ENCODE results near the gene LONRF3.

The LONRF3 gene

DNA sequence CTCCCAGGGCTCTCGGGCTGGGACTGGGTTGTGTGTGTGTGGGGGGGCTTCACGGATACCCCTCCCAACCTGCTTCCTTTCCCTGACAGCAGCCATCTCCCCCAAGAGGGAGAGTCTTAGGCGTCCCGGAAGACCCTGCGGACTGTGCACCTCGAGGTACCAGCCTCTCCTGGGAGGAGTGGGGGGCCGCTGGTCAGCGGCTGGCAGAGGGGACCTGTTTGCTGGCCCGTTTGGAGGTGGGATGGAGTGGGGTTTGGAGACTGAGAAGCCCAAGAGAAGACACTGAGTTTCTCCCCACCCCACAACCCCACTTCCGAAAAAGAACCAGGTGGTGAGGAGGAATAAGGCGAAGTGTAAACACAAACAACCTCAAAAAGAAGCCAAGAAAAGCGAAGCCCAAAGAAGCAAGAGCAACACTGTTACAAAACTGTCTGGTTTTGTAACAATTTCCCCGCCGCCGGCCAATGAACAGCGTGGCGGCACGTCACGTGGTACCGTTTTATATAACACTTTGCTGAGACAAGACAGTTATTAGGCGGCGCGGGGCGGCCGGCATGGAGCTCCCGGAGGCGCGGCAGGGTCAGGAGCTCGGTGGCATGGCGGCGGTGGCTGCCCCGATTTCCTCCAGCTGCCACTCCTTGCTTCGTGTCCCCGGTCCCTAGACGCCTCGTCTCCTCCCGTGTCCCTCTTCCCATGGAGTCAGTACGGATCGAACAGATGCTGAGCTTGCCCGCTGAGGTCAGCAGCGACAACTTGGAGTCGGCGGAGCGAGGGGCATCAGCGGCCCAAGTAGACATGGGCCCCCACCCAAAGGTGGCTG lies at the start of gene LONRF3:
Gene LONRF3, plus strand, starts transcription at position 531 of the 820 bp plus-strand sequence. Its CDS starts 163 bp downstream, at position 694.
- DNase-seq (ENCODE audit: low read depth, low spot score) = no peak

DNA sequence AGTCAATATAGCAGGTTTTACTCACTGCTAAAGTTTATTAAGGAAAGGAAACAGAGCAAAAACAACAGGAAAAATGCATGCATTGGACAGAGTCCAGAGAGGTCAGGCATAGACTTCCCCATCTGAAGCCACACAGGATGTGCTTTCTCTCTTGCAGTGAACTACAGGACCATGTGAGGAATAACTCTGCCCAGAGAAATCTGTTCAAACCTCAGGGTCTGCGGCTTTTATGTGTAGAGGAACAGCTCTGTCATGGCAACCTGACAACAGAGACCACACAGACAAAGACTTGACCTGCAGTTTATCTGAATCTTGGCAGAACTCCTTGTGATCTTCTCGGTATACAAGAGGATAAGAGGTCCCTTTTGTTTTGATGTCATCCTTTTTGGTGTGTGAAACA lies 46.3 kb upstream of the LONRF3 start:
- no peak for DNase-seq (ENCODE audit: low read depth, low spot score)

GRCh38 chrX:118935352-118935751 lies 39.1 kb upstream of the LONRF3 start:
- DNase-seq (ENCODE audit: low read depth, low spot score) = no peak

DNA sequence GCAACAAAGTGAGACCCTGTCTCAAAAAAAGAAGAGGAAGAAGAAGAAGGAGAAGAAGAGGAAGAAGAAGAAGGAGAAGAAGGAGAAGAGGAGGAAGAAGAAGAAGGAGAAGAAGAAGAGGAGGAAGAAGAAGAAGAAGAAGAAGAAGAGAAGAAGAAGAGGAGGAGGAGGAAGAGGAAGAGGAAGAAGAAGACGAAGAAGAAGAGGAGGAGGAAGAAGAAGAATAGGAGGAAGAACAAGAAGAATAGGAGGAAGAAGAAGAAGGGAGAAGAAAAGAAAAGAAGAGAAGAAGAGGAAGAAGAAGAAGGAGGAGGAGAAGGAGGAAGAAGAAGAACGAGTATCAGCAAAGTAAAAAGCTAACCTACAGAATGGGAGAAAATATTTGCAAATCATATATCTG lies 33.3 kb upstream of the LONRF3 start:
- no peak for DNase-seq (ENCODE audit: low read depth, low spot score)

- no peak for DNase-seq (ENCODE audit: low read depth, low spot score)
These were observed 31.3 kb upstream of the LONRF3 start for GRCh38 chrX:118943102-118943501.

GRCh38 chrX:118945921-118946320 lies 28.5 kb upstream of the LONRF3 start:
- DNase-seq (ENCODE audit: low read depth, low spot score) = no peak

GRCh38 chrX:118948270-118948669 lies 26.1 kb upstream of the LONRF3 start:
- no peak for DNase-seq (ENCODE audit: low read depth, low spot score)

GRCh38 chrX:118961866-118962560 lies 12.4 kb upstream of the LONRF3 start:
- DNase-seq (ENCODE audit: low read depth, low spot score) = no peak

DNA sequence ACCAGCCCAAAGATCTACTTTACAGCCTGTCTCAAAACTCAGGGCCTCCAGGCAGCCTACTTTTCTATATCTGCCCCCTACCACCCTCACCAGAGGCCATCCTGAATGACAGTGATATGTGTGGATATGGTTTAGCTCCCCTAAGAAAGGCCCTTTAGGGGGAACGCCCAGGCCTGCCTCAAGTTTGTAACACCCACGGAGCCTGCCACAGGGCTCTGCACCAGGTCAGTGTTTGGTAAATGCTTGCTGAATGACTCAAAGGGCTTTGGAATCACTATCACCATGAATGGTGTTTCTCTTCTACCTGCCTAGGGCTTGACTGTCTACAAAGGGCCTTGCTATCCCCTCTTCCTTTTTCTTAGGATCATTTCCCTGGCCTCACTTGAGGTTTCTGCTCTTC lies 11.3 kb upstream of the LONRF3 start:
- DNase-seq (ENCODE audit: low read depth, low spot score) = no peak

GRCh38 chrX:118964252-118964651 lies 10.2 kb upstream of the LONRF3 start:
- DNase-seq (ENCODE audit: low read depth, low spot score) = no peak

- DNase-seq (ENCODE audit: low read depth, low spot score) = no peak
These were observed 9.0 kb upstream of the LONRF3 start for GRCh38 chrX:118965395-118965794.

DNA sequence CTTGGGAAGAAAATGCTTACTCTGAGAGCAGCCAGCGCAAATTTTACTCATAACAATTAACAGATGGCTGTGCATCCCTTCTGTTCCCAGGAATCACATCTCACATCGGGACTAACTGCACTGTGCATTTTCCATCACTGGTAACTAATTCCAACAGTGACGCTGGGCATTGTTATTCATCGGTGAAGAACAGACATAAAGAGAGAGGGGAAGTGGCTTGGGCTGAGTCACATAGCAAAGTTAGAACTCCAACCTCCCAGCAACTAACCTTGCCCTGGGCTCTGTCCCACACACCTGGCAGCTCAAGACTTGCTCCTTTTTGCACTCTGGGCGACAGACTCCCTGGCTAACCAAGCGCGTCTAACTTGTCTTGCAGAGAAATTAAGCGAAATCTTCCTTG lies 6.4 kb upstream of the LONRF3 start:
- no peak for DNase-seq (ENCODE audit: low read depth, low spot score)

DNA sequence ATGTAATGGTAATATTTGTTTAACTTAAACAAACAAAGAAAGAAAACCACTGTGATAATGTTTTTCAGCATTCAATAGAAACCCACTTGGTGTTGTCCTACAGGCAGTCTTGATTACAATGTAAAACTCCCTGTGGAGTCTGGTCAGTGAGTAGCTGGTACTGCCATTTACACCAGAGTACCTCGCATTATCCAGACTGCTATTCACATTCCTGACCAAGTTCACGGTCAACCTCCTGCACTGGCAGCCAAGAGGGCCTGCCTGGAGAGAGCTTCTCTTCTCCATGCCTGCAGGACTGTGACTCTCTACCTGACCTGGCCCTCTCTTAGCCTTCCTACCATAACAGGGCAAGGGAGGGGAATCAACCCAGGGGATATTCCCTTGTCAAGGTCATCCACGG lies 2.9 kb upstream of the LONRF3 start:
- no peak for DNase-seq (ENCODE audit: low read depth, low spot score)

DNA sequence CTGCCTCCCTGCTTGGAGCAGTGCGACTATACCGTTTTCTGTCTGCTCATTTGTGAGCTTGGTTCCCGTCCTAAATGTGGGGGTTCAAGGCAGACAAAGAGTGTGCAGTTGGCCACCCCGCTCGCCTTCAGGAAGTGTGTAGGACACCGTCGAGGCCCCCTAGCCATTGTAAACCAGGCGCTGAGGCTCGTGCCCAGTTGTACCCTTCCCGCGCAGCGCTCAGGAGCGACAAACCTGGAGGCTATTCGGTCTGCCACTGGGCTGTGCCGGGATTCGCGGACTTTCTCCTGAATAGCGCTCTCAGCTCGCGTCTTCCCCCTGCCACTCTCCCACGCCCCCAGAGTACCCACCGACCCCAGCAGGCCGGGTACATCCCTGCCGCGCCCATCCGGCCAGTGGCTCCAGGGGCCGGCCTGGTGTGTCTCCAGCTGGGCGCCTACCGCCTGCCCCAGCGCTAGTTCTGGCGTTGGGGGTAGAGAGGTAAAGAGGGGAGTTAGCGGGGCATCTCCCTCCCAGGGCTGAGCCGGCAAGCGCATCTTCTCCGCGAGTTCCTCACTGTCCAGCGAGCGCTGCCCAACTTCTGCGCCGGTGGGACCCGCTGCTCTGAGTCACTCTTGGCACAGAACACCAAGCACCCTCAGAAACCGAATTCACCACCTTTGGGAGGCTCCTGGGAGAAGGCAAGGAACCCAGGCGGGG lies 880 bp upstream of the LONRF3 start:
- no peak for DNase-seq (ENCODE audit: low read depth, low spot score)

DNA sequence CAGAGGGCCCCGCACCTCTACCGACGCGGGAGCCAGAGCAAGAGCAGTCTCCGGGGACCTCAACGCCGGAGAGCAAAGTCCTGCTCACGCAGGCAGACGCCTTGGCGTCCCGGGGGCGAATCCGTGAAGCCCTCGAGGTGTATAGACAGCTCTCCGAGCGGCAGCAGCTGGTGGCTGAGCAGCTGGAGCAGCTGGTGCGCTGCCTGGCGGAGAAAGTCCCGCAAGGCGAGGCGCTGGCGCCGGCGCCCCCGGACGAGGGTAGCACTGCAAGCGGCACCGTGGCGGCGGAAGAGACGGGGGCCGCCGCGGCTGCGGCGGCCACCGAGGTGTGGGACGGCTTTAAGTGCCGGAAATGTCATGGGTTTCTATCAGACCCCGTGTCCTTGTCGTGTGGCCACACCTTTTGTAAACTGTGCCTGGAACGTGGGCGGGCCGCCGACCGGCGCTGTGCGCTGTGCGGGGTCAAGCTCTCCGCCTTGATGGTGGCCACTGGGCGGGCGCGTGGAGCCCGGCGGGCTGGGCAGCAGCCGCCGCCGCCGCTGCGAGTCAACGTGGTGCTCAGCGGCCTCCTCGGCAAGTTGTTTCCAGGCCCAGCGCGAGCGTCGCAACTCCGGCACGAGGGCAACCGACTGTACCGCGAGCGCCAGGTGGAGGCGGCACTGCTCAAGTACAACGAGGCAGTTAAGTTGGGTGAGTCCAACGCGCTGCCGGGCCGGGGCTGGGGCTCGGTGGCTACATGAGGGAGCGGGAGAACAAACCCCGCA lies 672 bp downstream of the LONRF3 start:
- DNase-seq (ENCODE audit: low read depth, low spot score) = no peak

DNA sequence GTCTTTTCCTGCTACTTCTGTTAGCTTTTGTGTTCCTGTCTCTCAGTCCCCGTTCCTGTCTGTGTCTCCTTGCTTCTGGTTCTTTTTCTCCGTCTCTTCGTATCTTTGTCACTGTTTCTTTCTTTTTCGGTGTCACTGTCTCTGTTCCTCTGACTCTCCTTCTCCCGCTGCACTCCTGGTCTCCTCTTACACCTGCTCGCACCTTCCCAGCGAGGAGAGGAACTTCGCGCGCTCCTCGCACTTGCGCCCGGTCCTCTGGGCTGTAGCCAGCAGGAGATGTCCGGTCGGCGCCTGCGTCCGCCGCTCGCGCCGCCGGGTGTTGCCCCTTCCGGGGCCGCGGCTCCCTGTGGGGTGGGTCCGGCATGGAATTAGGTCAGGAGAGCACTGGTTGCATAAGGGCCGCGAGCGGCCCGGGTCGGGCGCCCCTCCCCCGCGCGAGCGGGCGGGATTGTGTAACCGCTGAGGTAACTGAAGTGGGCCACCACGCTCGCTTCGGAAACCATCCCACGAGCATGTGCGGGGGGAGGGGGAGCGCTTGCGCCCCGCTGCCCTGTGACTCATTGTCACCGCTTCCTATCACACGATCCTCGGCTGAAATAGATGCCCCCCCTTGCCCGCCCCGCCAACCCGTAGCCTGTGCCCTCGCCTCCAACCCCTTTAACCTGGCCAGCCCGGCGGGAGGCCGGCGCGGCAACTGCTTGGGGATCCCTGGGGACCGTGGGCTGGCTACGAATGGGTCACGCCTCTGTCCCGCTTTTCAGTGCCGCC lies 1.6 kb downstream of the LONRF3 start:
- DNase-seq (ENCODE audit: low read depth, low spot score) = no peak

- no peak for DNase-seq (ENCODE audit: low read depth, low spot score)
These were observed 2.4 kb downstream of the LONRF3 start for GRCh38 chrX:118976599-118977340.

DNA sequence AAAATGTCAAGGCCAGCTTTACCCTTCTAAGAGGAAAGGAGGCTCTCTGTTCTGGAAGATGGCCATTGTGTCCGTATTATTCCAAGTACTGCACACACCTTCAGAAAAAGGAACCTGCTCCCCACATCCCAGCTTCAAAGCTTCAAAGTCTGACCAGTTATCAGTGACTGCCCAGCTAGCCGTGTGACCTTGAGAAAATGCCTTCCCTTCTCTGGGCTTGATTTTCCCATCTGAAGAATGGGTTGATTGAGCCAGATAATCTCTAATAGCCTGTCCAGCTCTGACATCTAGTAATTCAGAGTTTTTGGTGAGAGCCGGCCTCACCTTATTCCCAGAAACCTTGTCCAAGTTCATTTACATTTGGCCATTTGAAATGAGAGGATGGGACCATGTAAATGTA lies 3.0 kb downstream of the LONRF3 start:
- DNase-seq (ENCODE audit: low read depth, low spot score) = no peak

DNA sequence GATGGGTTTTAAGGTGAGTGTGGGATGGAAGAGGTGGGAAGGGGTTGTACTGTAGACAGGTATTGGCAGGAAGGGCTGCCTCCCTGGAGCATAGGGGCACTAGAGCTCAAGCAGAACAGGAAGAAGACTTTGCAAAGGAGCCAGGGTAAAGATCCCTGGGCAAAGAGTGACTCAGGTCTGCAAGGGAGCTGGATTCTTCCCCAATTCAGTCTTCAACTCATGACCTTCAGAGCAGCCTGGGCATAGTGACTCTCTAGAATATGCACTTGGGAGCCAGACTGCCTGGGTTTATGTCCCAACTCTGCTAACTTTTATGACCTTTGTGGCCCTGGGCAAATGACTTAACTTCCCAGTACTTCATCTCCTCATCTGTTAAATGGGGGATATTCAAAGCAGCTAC lies 4.0 kb downstream of the LONRF3 start:
- no peak for DNase-seq (ENCODE audit: low read depth, low spot score)

DNA sequence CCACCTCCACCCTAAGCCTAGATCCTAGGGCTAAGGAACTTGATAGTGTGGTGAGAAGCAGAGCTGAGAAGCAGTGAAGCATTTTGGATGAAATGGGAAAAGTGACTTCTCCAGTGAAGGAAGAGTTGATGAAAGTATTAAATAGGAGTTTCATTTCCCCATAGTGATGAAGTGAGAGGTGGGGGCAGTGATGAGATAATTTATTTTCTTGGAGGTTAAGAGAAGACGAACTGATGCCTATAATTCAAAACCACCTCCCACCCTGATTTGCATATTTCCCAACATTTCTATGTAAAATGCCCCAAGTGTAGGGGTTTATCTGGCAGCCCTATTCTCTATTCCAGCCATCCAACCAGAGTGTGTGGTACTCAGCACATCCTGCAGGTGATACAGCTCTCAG lies 6.3 kb downstream of the LONRF3 start:
- DNase-seq (ENCODE audit: low read depth, low spot score) = no peak
